Retinal pigment epithelial cell (primary cell): ENCODE measurements around the gene UPF1.
A peak's percentile ranks its signal among the peaks of the same experiment; 100 is the strongest.

Experiments
- DNase-seq: peaks from one replicate; pipeline ENCODE4 v3.0.0-alpha.2; 2010; ENCODE audit warnings: low read depth
- H3K4me3 ChIP-seq: 2 replicates; pipeline ENCODE4 v1.5.1; 2011; ENCODE audit warnings: mild to moderate bottlenecking, low read length, control low read depth, moderate library complexity
- TF ChIP-seq, protein P1 (sequence below): conservative IDR thresholded peaks from 2 replicates; pipeline ENCODE4 v1.5.1; 2011; ENCODE audit warnings: low read depth, low read length, control low read depth, inconsistent platforms

Gene UPF1

DNA sequence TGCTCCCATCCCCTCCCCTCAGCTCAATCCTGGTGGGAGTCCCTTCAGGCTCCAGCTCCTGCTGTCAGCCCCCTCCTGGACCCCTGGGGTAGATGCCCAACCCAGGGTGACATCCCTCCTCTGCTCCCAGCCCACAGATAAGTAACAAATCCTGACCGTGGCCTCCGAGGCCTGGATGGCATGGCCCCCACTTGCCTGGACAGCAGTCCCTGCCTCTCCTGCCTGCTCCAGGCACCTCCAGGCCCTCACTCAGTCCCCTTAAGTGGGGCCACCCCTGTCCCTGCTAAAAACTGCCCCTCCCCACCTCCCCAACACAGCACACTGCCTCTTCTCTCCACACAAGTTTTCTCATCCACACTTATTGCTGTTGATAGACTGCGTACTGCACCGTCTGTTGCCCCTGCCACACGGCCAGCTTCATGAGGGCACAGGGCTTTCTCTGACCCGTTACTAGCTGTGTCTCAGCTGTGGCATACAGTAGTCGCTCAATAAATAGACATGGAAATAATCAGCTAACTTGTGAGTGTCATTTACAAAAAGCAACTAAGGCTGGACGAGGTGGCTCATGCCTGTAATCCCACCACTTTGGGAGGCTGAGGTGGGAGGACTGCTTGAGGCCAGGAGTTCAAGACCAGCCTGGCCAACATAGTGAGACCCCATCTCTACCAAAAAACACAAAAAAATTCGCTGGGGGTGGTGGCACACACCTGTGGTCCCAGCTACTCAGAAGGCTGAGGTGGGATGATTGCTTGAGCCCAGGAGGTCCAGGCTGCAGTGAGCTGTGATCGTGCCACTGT is 58.4 kb downstream of the UPF1 start:
- TF ChIP-seq, protein P1, sequence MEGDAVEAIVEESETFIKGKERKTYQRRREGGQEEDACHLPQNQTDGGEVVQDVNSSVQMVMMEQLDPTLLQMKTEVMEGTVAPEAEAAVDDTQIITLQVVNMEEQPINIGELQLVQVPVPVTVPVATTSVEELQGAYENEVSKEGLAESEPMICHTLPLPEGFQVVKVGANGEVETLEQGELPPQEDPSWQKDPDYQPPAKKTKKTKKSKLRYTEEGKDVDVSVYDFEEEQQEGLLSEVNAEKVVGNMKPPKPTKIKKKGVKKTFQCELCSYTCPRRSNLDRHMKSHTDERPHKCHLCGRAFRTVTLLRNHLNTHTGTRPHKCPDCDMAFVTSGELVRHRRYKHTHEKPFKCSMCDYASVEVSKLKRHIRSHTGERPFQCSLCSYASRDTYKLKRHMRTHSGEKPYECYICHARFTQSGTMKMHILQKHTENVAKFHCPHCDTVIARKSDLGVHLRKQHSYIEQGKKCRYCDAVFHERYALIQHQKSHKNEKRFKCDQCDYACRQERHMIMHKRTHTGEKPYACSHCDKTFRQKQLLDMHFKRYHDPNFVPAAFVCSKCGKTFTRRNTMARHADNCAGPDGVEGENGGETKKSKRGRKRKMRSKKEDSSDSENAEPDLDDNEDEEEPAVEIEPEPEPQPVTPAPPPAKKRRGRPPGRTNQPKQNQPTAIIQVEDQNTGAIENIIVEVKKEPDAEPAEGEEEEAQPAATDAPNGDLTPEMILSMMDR = no peak
- no peak overlapping the region for H3K4me3 ChIP-seq
- no peak for DNase-seq

DNA sequence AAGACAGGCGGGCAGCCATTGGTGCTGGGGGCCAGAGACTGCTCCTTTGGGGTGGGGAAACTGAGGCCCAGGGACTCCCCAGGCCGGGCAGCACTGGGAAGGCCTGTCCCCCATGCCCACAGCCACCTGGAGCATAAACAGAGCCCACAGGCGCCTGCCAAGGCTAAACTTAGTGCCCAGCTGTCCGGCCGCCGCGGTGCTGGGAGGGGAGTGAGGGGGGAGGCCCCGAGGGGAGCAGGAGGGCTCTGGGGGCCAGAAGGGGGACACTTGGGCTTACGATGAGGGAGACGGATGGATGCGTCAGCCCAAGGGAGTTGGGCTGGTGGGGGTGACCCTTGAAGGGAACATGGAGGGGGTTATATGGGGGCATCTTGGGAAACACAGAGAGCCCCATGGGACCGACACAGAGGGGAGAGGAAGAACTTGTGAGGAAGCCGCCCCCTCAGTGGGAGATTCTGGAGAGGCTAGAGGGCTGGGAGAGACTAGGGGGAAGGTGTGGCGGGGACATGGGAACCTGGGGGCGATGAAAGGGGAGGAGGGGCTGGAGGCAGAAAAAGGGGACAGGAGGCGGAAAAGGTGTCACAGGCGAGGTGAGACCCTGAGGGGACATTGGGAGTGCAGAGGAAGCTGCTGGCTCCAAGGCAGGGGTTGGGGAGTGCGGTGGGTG is 62.0 kb downstream of the UPF1 start:
- no peak overlapping the region for H3K4me3 ChIP-seq
- TF ChIP-seq, protein P1 = no peak
- DNase-seq = no peak

DNA sequence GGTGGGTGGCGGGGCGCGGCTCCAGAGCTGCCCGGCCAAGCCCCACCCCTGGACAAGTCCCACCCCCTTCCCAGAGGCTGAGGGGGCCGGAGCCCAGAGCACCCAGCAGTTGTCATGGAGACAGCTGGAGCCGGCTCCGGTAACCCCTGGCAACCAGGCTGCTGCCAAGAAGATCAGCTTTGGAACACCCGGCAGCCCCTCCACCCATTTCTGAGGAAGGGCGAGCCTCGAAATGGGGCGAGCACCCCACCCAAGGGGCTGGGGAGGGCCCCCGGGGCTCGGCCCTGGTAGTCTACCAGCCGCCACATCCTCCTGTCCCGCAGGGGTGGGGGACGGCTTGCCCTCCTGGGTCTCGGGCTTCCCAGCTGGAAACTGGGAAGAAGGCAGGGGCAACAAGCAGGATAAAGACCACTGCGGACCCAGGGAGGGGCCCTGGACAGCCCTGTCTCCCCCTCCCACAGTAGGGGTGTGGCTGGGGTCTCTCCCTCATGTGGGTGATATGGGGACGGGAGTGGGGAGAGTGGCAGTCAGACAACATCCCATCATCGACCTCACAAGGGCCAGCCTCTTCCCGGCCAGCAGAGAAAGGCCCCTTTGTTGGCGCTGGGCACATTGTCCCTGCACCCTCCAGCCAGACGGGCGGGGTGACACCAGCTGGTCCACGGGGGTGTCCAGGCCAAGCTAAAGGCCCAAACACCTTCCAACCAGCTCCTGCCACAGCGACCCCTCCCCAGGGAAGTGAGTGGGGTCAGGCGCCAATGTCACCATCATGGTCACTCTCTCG is 62.7 kb downstream of the UPF1 start:
- DNase-seq = peak; percentile 36
- H3K4me3 ChIP-seq = peak overlapping the region; percentile 60
- TF ChIP-seq, protein P1 = no peak

DNA sequence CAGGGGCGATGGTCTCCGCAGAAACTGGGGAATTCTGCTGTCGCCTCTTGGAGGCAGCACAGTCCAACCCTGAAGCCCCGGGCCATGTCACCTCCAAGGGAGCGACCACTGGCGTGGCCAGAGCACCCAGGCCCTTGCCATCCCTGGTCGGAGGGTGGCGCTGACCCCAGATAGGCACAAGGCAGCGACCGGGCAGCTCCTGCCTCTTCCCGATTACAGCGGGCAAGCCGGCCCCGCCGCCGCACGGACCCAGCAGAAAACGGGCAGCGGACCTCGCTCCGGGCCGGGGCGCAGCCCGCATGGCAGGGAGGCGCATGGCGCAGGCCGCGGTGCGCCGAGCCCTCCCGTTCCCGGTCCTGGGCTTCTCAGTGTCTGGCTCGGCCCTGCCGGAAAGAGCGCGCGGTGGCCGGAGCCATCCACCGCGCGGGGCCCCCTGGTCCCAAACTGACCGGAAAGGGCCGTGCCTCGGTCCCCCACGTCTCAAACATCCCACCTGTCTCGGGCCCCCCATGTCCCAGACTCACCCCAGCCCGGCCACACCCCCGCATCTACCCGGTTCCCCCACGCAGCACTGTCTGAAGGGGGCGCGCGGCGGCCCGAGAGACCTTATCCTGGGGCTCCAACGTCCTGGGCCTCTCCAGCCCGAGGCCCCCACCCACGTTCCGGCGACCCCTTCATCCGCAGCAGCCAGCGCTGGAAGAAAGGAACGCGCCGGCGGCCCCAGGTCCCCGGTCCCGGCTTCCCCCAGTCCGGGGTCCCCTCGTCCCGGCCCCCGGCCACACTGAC is 63.5 kb downstream of the UPF1 start:
- TF ChIP-seq, protein P1 = peak; percentile 54
- DNase-seq = no peak
- peak overlapping the region; percentile 60 for H3K4me3 ChIP-seq

DNA sequence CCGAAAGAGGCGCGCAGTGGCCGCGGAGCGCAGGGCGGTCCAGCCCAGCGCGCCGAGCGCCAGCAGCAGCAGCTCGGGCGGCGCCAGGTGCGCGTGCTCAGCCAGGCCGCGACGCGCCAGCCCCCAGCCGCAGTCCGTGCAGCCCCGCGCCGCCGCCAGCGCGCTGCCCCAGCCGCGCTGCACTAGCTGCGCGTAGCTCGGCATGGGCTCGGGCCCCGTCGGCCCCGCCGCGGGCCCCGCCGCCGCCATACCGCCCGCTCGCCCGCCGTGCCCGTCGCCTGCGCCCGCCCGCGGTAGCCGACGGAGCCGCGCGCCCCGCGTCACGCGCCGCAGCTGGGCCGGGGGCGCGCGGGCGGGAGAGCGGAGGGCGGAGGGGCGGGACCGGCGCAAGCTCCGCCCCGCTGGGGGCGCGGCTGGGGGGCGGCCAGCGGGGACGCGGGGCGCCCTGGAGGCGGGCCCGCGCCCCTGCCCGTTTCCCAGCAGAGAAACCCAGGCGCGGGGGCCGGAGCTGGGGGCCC is 64.1 kb downstream of the UPF1 start, which contains the start of gene CERS1:
CERS1 (minus strand) TSS at position 335 of the 518 bp plus-strand sequence; CDS start at position 249, 86 bp downstream.
- H3K4me3 ChIP-seq = peak within 1 kb of the TSS; percentile 60
- no peak for DNase-seq
- TF ChIP-seq, protein P1 = no peak

DNA sequence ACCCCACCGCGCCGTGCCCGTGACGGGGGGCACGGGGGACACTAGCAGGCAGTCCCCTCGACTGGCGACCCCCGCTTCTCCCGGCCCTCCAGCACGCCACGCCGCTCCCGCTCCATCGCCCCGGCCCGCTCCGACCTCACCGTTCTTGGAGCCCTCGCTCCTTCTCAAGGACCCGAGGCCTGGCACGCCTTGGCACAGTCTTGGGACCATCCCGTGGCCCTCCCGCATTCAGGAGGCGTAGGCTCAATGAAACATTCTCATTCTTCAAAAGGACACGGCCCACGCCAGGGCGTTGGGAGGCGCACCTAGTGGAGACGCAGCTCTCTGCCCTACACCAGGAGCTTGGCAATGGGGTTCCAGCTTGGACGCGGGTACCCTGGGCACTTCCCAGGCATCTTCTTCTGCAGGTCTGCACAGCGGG is 64.7 kb downstream of the UPF1 start:
- peak; percentile 28 for DNase-seq
- TF ChIP-seq, protein P1 = peak; percentile 17
- H3K4me3 ChIP-seq = peak overlapping the region; percentile 33
